ENCODE results near the gene C14orf93. TPM values are rescaled to one million over a fixed set of nuclear protein-coding genes. Genes with fewer than 3 reads are reported as not detected.
"Not testable (repeated sequence)": the region's sequence is repeated elsewhere in the genome, so short reads cannot be mapped to it uniquely, and the experiment has no call there.

The C14orf93 gene
- total RNA-seq, 1 donor = 15.9 TPM

GRCh38 chr14:22971152-22971551 is 38.8 kb downstream of the C14orf93 start:
- TF ChIP-seq, protein P1, sequence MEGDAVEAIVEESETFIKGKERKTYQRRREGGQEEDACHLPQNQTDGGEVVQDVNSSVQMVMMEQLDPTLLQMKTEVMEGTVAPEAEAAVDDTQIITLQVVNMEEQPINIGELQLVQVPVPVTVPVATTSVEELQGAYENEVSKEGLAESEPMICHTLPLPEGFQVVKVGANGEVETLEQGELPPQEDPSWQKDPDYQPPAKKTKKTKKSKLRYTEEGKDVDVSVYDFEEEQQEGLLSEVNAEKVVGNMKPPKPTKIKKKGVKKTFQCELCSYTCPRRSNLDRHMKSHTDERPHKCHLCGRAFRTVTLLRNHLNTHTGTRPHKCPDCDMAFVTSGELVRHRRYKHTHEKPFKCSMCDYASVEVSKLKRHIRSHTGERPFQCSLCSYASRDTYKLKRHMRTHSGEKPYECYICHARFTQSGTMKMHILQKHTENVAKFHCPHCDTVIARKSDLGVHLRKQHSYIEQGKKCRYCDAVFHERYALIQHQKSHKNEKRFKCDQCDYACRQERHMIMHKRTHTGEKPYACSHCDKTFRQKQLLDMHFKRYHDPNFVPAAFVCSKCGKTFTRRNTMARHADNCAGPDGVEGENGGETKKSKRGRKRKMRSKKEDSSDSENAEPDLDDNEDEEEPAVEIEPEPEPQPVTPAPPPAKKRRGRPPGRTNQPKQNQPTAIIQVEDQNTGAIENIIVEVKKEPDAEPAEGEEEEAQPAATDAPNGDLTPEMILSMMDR (IDR thresholded peaks at IDR 0.05; ENCODE audit: extremely low read depth, low read depth, low read length) = no peak
- no peak for DNase-seq (ENCODE audit: insufficient read length, low spot score, missing footprints)
- Histone ChIP-seq H4K20me1 (ENCODE audit: insufficient read depth, low read length) (peaks cover 16% of the 10 kb centered on the region), H3K9me3 (ENCODE audit: low read depth, low read length) (no peaks in the 10 kb centered on the region), H3K27me3 (ENCODE audit: insufficient read depth, low read length) (no peaks in the 10 kb centered on the region), H3K79me2 (ENCODE audit: insufficient read depth, low read length) (peaks cover 9% of the 10 kb centered on the region), H3K4me3 (ENCODE audit: insufficient read depth, low read length) (no peak overlapping the region), H3K4me1 (ENCODE audit: insufficient read depth, low read length) (peaks cover 10% of the 10 kb centered on the region), H3K36me3 (ENCODE audit: insufficient read depth, low read length) (peaks cover 54% of the 10 kb centered on the region), H2AFZ (ENCODE audit: low read length) (no peak overlapping the region), H3K4me2 (ENCODE audit: insufficient read depth, low read length) (no peak overlapping the region), H3K27ac (ENCODE audit: low read depth, low read length) (no peak overlapping the region)

- Histone ChIP-seq H3K9me3 (ENCODE audit: low read depth, low read length) (no peaks in the 10 kb centered on the region), H3K4me2 (ENCODE audit: insufficient read depth, low read length) (no peak overlapping the region)
- TF ChIP-seq, protein P1 (IDR thresholded peaks at IDR 0.05; ENCODE audit: extremely low read depth, low read depth, low read length) = no peak
These were observed 43.1 kb downstream of the C14orf93 start for GRCh38 chr14:22966783-22967269.

DNA sequence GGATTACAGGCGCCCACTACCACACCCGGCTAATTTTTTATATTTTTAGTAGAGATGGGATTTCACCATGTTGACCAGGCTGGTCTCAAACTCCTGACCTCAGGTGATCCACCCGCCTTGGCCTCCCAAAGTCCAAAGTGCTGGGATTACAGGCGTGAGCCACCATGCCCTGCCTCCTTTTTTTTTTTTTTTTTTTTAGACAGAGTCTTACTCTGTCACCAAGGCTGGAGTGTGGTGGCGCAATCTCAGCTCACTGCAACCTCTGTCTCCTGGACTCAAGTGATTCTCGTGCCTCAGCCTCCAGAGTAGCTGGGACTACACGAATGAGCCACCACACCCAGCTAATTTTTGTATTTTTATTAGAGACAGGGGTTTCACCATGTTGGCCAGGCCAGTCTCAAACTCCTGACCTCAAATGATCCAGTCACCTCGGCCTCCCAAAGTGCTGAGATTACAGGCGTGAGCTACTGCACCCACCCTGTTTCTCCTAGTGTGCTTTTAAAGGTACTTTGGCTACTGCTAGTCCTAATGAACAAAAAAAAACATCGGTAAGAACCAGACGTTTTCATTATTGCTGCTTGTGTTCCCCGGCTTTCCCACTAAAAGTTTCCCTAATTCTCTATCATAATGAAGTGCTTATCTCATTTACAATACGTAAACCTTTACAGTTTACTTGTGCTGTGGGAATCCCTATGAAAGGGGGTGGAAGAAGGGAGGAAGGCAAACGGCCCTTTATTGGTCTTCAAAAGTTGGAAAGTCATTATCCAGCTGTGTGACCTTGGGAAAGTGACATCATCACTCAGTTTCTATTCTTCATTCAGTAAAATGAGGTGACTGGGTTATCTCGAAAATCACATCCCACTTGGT is 43.8 kb downstream of the C14orf93 start:
- not testable (repeated sequence) for DNase-seq (ENCODE audit: insufficient read length, low spot score, missing footprints); H3K4me2 ChIP-seq (ENCODE audit: insufficient read depth, low read length); H3K9me3 ChIP-seq (ENCODE audit: low read depth, low read length); H3K36me3 ChIP-seq (ENCODE audit: insufficient read depth, low read length); H3K4me3 ChIP-seq (ENCODE audit: insufficient read depth, low read length); H4K20me1 ChIP-seq (ENCODE audit: insufficient read depth, low read length); H3K79me2 ChIP-seq (ENCODE audit: insufficient read depth, low read length); H3K4me1 ChIP-seq (ENCODE audit: insufficient read depth, low read length); H2AFZ ChIP-seq (ENCODE audit: low read length); H3K27ac ChIP-seq (ENCODE audit: low read depth, low read length); H3K27me3 ChIP-seq (ENCODE audit: insufficient read depth, low read length)

More at GRCh38 chr14:22966783-22967269, 43.1 kb downstream of the C14orf93 start:
- no peak overlapping the region for H2AFZ ChIP-seq (ENCODE audit: low read length)
- no peaks in the 10 kb centered on the region for H3K79me2 ChIP-seq (ENCODE audit: insufficient read depth, low read length)
- no peaks in the 10 kb centered on the region for H3K27me3 ChIP-seq (ENCODE audit: insufficient read depth, low read length)
- H3K36me3 ChIP-seq (ENCODE audit: insufficient read depth, low read length) = peaks cover 16% of the 10 kb centered on the region
- no peaks in the 10 kb centered on the region for H4K20me1 ChIP-seq (ENCODE audit: insufficient read depth, low read length)
- no peaks in the 10 kb centered on the region for H3K4me1 ChIP-seq (ENCODE audit: insufficient read depth, low read length)
- no peak overlapping the region for H3K4me3 ChIP-seq (ENCODE audit: insufficient read depth, low read length)
- H3K27ac ChIP-seq (ENCODE audit: low read depth, low read length) = no peak overlapping the region
- DNase-seq (ENCODE audit: insufficient read length, low spot score, missing footprints) = no peak

- Histone ChIP-seq H2AFZ (ENCODE audit: low read length) (no peak overlapping the region), H3K4me3 (ENCODE audit: insufficient read depth, low read length) (no peak overlapping the region)
- no peak for DNase-seq (ENCODE audit: insufficient read length, low spot score, missing footprints)
These were observed 47.8 kb downstream of the C14orf93 start for GRCh38 chr14:22962061-22962676.

More at GRCh38 chr14:22962061-22962676, 47.8 kb downstream of the C14orf93 start:
- H3K4me1 ChIP-seq (ENCODE audit: insufficient read depth, low read length) = no peaks in the 10 kb centered on the region
- no peaks in the 10 kb centered on the region for H3K36me3 ChIP-seq (ENCODE audit: insufficient read depth, low read length)
- no peak overlapping the region for H3K27ac ChIP-seq (ENCODE audit: low read depth, low read length)
- no peaks in the 10 kb centered on the region for H3K79me2 ChIP-seq (ENCODE audit: insufficient read depth, low read length)
- TF ChIP-seq, protein P1 (IDR thresholded peaks at IDR 0.05; ENCODE audit: extremely low read depth, low read depth, low read length) = no peak
- H3K27me3 ChIP-seq (ENCODE audit: insufficient read depth, low read length) = no peaks in the 10 kb centered on the region
- H3K9me3 ChIP-seq (ENCODE audit: low read depth, low read length) = no peaks in the 10 kb centered on the region
- H3K4me2 ChIP-seq (ENCODE audit: insufficient read depth, low read length) = no peak overlapping the region
- no peaks in the 10 kb centered on the region for H4K20me1 ChIP-seq (ENCODE audit: insufficient read depth, low read length)

All from osteoblast (primary cell).